Right forelimb (tissue), 1 donor: ENCODE data around the gene UGT1A10.
A peak's percentile ranks its signal among the peaks of the same experiment; 100 is the strongest.

Experiments
- DNase-seq: peaks from one replicate; pipeline ENCODE4 v3.0.0-alpha.2; 2018

UGT1A10 gene

DNA sequence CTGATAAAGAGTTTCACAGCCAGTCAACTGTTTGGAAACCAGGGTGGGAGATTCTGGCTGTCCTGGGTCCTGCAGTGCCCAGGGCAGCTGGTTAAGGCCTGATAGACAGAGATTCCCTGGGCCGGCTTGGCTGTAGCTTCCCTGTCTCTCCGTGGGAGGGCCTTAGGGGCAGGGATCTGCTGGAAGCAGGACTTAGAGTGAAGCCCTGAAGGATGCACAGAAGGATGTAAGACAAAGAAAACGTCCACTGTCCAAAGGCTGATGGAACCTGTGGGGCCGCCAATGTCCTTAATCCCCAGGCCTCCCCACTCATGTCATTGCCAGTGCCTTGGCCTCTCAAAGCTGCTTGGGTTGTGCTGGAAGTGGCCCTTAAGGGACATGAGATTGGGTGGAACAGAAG is 174.8 kb downstream of the UGT1A10 start:
- no peak for DNase-seq

GRCh38 chr2:233811732-233812131 is 175.5 kb downstream of the UGT1A10 start:
- DNase-seq = peak; percentile 18

- peak; percentile 5 for DNase-seq
Observed at GRCh38 chr2:233813236-233814055, 177.2 kb downstream of the UGT1A10 start.

DNA sequence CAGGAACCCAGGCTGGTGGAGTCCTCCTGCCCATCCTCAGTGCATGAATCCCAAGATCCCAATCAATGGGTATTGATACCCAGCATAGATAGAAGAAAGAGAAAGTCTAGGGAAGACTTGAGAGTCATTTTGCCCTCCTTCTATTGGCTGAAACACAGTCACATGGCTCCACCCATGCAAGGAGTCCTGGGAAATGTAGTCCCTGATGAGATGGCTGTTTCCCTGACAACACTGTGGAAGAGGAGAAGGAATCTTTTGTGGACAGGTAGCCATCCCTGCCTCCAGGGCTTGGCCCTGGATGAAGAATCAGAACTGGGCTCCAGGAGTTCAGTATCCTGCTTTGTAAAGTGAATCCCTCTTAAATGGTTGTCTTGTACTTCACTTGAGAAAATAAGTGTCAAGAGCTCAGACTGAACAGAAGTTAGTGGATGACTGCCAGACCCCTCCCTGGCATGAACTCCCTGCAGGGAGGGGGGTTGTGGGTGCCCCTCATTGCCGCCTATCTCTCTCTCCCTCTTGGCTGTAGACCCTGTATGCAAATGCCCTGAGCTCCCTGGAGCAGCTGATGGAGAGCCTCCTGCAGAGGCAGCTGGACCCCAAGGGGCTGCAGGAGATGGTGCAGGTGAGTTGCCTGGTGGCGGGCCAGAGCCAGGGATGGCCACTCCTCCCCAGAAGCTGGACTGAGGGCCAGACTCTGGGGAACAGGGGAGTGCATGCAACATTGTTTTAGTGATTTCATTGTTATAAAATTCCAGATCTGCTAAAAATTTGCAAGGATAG is 178.0 kb downstream of the UGT1A10 start:
- peak; percentile 34 for DNase-seq

GRCh38 chr2:233815861-233816260 is 179.6 kb downstream of the UGT1A10 start:
- DNase-seq = no peak

GRCh38 chr2:233816334-233816733 is 180.1 kb downstream of the UGT1A10 start:
- DNase-seq = peak; percentile 7

- DNase-seq = peak; percentile 34
Observed at GRCh38 chr2:233816771-233817170, 180.5 kb downstream of the UGT1A10 start.

GRCh38 chr2:233817361-233817911 is 181.2 kb downstream of the UGT1A10 start:
- DNase-seq = peak; percentile 28

- DNase-seq = no peak
Observed at GRCh38 chr2:233817995-233818638, 181.9 kb downstream of the UGT1A10 start.

GRCh38 chr2:233818639-233819621 is 182.7 kb downstream of the UGT1A10 start:
- DNase-seq = peak; percentile 22

DNA sequence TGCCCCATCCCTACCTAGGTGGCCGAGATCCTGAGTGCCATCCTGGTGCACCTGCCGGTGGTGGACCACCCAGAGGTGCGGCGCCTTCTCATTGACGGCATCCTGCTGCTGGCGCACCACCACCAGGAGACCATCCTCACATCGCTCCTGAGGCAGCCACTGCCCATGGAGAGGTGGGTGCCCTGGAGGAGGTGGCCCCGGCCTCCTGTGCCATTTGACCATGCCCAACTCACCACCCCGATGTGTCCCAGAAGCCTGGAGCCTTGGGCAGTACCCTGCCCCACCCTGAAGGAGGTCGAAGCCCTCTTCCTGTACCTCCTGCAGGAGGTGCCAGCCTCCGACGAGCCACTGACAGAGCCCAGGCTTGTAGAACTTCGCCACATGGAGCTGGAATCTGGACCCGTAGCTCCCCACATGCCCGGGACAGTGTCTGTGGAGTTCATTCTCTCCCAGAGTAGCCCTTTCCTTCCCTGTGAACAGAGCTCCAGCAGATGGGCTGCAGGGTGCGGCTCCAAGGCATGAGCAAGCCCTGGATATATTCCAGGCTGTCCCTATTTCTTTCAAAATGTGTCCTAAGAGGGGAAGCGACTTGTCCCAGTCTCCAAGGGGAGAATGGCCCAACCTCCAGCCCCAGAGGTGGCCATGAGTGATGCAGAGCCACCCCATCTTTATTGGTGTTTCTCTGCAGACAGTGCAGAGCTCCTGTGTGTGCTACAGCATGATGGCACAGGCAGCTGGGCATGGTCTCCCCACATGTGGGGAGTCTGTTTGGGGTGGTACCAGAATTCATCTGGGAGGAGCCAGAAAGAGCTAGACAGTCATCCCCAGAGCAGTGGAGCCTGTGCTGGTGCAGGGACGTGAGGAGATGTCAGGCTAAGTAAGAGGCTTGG is 183.9 kb downstream of the UGT1A10 start:
- DNase-seq = peak; percentile 20

GRCh38 chr2:233820774-233821105 is 184.5 kb downstream of the UGT1A10 start:
- peak; percentile 21 for DNase-seq

DNA sequence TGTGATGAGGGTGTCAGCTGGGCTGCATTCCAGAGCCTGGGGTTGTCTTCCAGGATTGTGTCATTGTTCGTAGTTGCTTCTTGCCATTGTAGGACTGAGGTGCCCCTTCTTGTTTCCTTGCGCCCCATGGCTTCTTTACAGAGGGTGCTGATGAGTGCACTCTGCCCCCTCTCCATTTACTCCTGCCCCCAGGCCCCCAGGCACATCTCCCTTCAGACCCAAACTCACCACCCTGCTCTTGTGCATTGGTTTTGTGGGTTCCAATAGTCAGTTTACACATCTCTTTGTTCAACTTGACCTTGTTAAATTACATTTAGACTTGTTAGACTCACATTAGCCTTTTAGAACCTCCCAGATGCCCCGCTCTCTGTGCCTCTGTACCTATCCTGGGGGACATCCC is 184.9 kb downstream of the UGT1A10 start:
- peak; percentile 16 for DNase-seq

DNA sequence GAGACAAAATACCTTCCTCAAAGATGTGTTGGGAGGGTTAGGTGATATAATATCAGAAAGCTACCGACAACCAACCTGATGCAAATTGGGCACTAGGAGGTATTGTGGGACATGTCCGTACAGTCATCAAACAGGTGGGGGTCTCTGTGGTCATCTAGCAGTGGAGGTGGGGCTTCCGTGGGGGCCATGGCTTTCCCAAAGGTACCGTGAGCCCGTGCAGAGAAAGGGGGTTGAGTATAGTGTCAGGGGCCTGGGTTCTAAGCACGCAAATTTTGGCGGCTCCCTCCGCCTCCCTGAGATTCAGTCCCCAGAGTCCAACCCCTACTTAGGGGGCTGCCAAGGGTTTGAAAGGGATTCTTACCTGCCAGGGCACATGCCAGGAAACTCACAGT is 185.5 kb downstream of the UGT1A10 start:
- DNase-seq = peak; percentile 19

DNA sequence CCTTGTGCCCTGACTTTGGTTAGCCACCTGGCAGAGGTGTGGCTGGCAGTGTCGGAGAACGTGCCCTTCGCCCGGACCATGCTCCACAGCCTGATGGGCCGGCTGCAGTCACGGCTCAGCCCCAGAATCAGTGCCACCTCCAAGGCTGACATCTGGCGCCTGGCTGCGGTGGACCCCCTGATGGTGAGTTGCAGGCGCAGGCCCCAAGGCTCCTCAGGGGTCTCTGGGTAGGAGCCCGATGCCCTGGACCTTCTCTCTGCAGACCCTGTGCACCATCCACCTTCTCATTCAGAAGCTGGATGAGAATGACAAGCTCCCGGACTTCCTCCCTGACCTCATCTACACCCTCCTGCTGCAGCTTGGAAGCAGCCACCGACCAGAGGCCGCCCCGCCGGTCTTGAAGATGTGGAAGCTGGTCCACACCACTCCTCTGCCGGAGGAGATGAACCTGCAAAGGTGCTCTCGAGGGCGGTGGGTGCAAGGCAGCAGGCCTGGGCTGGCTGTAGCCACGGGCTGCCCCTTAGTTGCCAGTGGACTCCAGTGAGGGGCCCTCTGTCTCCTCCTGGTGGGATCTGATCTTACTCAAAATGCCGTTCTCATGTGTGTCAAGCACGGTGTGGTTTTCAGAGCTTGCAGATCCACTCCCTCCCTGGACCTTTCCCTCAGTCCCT is 186.0 kb downstream of the UGT1A10 start:
- DNase-seq = peak; percentile 11
